Cardiac fibroblast (primary cell): ENCODE data around the gene CCL27.

ENCODE experiments used
- DNase-seq, 2 donors: peaks; one replicate each; pipeline versions ENCODE4 v3.0.0 to v3.0.0-alpha.2; 2010; ENCODE audit warnings: low read depth in 2 of 2
- H3K4me3 ChIP-seq, 2 donors: replicated peaks in 1 of 2; 1 replicate in 1 of 2; 2 replicates in 1 of 2; pipeline ENCODE4 v1.5.1; 2011; ENCODE audit warnings: low read depth in 2 of 2, low read length in 2 of 2, mild to moderate bottlenecking in 2 of 2, moderate library complexity in 1 of 2
- CTCF ChIP-seq: IDR thresholded peaks from one replicate; pipeline ENCODE4 v1.5.1; 2011; ENCODE audit warnings: low read depth, mild to moderate bottlenecking, low read length, inconsistent platforms

CCL27 gene

GRCh38 chr9:34651876-34652601 is 10.4 kb downstream of the CCL27 start, which contains the start of gene IL11RA:
Gene IL11RA (plus strand): TSS chr9:34652185. CDS start chr9:34655218, 3,033 bp downstream.
- H3K4me3 ChIP-seq, result peak within 1 kb of the TSS; percentile 25 to 42
- TF ChIP-seq CTCF, result no peak
- DNase-seq, result peak; percentile 89 to 91

GRCh38 chr9:34651321-34651720 is 11.1 kb downstream of the CCL27 start:
- no peak for TF ChIP-seq CTCF
- peak; percentile 64 to 71 for DNase-seq
- H3K4me3 ChIP-seq, result peak overlapping the region; percentile 25 to 42

- no peak overlapping the region for H3K4me3 ChIP-seq
- DNase-seq, result peak; percentile 25 to 65
- TF ChIP-seq CTCF, result no peak
Measured at GRCh38 chr9:34650816-34651215, 11.6 kb downstream of the CCL27 start.

- DNase-seq, result no peak
- H3K4me3 ChIP-seq, result no peak overlapping the region
- no peak for TF ChIP-seq CTCF
Measured at GRCh38 chr9:34648673-34649072, 13.8 kb downstream of the CCL27 start.

GRCh38 chr9:34647651-34648050 is 14.8 kb downstream of the CCL27 start:
- TF ChIP-seq CTCF, result no peak
- no peak for DNase-seq
- H3K4me3 ChIP-seq, result peak overlapping the region; percentile 61 to 76

- H3K4me3 ChIP-seq, result peak overlapping the region; percentile 61 to 76
- TF ChIP-seq CTCF, result no peak
- no peak for DNase-seq
Measured at GRCh38 chr9:34647084-34647403, 15.4 kb downstream of the CCL27 start.
